DOHH2 (cell line): ENCODE results near the gene MGLL.

Experiments
- EZH2phosphoT487 ChIP-seq: fragments of 200-600 bp; sonication (generic); IDR thresholded peaks from 2 replicates; pipeline ENCODE4 v1.6.1; 2017; ENCODE audit warnings: borderline replicate concordance, mild to moderate bottlenecking, antibody characterized with exemption, low read length, moderate library complexity, mixed read lengths
- TF ChIP-seq, protein P1 (sequence below): fragments of 200-600 bp; sonication (generic); IDR thresholded peaks from one replicate; pipeline ENCODE4 v1.5.1; 2014; ENCODE audit warnings: antibody characterized with exemption, mild to moderate bottlenecking, low read depth, low read length; ENCODE audit not compliant: poor library complexity, severe bottlenecking

DNA sequence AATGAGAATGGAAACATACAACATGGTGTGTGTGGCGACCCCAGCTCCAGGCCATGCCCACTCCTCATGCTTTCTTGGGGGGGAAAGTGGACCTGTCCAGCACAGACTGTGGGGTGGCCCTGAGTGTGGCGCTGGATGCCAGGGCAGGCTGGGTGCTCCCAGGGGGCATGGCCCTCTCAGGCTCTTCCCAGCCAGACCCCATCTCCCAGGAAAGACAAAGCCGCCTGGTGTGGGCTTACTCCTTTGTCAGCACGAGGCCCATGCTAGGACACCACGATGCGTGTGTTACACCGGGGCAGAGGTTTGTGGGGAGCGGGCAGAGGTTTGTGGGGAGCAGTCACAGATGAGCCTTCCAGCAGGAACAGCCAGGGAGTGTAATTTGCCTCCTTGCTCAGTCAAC, 81.1 kb downstream of the MGLL start:
- TF ChIP-seq, protein P1, sequence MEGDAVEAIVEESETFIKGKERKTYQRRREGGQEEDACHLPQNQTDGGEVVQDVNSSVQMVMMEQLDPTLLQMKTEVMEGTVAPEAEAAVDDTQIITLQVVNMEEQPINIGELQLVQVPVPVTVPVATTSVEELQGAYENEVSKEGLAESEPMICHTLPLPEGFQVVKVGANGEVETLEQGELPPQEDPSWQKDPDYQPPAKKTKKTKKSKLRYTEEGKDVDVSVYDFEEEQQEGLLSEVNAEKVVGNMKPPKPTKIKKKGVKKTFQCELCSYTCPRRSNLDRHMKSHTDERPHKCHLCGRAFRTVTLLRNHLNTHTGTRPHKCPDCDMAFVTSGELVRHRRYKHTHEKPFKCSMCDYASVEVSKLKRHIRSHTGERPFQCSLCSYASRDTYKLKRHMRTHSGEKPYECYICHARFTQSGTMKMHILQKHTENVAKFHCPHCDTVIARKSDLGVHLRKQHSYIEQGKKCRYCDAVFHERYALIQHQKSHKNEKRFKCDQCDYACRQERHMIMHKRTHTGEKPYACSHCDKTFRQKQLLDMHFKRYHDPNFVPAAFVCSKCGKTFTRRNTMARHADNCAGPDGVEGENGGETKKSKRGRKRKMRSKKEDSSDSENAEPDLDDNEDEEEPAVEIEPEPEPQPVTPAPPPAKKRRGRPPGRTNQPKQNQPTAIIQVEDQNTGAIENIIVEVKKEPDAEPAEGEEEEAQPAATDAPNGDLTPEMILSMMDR = no peak
- no peak for TF ChIP-seq EZH2phosphoT487
